NCI-H2171 (cell line): ENCODE measurements around the gene GAS6.

ENCODE experiments used
- DNase-seq: peaks from one replicate; lab custom pipeline; 2025; lab: John Stamatoyannopoulos, UW

Gene GAS6

GRCh38 chr13:113851826-113852535 is 11.9 kb downstream of the GAS6 start:
- no peak for DNase-seq

DNA sequence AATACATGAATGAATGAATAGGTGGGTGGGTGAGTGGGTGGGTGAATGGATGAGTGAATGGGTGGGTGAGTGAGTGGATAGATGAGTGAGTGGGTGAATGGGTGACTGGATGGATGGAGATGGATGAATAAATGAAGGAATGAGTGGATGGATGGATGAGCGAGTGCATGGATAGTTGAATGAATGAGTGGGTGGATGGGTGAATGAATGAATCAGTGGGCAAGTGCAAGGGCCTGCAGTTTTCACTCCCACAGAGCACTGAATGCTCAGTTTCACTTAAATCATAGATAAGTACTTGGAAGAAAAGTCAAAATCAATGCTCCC is 12.4 kb downstream of the GAS6 start:
- DNase-seq: no peak

GRCh38 chr13:113850722-113851479 is 13.0 kb downstream of the GAS6 start:
- DNase-seq: no peak

DNA sequence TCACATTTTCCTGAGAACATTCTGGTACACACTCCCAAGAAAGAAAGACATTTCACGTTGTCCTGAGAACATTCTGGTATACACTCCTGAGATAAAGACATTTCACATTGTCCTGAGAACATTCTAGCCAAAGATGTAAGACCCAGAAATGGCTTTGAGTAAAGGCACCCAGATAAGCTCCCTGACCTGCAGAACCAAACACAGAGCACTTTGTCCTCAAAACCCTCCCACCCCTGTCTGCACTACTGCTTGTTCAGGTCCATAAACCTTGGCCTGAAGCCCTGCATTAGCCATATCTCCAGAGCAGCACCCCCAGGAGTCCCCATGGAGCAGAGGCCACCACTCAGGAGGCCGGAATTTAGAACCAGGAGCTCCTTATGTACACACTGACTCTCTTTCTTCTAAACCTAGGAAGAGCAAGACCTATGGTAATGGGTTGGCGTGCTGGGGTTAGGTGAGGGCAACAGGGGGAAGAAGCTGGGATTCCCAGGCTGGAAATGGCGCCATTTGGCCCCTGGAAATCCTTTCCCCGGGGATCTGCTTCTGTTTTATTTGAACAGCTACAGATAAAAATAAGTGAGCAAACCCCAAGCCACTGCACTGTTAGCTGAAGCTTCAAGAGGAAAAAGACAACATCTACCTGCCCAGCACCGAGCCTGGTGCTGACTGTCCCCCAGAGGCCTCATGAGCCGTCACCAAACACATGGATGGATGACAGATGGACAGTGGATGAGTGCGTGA is 13.7 kb downstream of the GAS6 start:
- DNase-seq: no peak

GRCh38 chr13:113849546-113849945 is 14.3 kb downstream of the GAS6 start:
- DNase-seq: no peak

DNA sequence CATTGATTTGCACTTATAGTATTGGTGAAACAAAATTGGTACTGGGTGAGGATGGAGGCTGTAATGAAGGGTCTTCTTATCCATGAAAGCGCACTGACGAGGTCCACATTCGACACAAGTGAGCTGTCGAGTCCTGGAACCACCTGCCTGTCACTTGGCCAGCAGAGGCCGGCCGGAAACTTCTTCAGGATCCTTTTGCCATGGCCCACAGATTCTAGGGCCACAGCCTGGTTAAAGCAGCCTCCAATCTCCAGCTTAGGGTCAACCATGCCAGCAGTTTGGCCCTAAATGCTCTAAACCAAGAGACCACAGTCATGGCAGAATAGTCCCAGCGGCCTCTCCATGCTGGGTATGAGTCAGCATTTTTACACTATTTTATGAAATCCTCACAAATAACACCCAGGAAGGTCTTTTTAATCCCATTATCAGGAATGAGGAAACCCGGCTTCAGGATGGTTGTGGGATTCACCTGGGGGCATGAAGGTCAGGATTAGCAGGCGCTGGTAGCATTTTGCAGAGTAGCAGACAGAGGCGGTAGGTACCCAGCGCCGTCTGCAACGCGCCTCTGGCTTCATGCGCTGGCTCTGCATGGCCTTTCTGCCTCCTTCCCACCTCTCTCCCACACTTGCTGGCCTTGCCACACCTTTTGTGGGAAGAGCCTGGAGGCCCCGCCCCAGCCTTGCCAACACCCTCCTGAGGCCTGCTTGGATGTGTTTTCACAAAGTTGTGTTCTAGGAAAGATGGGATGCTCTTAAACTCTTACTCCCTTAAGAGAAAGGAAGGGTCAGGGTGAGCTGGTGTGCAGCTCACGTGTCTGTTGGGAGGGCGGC is 15.2 kb downstream of the GAS6 start:
- DNase-seq: no peak

DNA sequence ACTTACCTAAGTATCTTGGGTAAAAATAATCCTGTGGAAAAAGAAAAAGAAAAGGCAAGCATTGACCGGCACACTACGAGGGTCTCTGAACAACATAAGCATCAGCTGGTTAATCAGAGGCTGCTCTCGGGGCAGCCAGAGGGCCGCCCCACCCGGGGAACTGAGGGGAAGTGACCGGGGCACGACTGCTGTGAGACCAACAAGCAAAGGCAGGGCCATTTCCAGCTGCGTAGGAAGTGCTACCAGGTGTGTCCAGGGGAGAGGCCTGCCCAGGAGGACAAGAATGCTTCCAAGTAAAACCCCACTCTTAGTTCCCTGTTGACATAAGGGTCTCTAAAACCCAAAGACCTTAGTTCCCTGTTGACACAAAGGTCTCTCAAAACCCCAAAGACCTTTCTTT is 15.9 kb downstream of the GAS6 start:
- no peak for DNase-seq

DNA sequence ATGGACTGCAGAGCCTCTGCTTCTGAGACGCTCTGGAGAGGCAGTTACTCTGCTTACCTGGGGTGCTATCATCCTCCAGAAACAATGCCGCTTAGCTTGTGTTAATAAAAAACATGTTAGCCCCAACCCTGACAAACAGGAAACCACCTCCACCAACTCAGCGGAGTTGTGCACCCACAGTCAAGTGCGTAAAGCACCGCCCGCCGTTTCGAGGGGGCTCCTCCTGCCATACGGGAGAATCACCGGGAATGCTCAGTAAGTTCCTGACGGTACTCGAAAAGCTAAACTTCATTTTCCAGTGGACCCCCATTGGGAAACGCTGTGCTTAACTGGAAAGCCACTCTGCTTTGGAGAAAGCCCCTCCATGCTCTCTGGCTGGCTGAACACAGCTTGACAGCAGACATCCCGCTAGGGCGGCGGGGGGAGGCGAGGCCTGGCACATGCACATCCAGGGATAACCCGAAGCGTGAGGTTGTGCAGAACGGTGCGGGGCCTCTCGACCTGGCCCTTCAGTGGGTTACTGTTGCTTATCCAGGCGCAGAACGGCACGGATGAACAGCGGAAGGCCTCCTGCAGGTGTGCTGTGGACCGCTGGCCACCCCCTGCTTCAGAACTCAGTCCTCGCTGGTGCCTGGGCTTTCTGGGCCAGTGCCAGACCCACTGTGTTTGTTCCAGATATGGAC is 17.1 kb downstream of the GAS6 start:
- no peak for DNase-seq

- DNase-seq: no peak
Measured at GRCh38 chr13:113845723-113846635, 17.9 kb downstream of the GAS6 start.

DNA sequence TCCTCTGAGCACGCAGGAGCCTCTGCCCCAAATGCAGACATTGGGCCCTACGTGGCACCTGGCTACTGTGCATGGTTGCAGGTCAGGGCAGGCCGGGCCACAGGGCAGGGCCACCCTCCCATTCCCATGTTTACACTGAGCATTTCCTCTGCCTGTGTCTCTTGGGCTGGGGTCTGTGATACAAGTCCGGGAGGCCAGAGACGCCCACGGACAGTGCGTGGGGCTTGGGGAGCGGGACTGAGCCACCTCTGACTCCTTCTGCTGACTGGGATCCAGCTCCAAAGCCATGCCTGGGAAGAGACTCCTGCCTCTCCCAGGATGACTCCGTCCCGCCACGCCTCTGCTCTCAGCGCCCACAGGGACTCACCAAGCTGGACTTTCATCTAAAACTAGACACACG is 18.8 kb downstream of the GAS6 start:
- no peak for DNase-seq

DNA sequence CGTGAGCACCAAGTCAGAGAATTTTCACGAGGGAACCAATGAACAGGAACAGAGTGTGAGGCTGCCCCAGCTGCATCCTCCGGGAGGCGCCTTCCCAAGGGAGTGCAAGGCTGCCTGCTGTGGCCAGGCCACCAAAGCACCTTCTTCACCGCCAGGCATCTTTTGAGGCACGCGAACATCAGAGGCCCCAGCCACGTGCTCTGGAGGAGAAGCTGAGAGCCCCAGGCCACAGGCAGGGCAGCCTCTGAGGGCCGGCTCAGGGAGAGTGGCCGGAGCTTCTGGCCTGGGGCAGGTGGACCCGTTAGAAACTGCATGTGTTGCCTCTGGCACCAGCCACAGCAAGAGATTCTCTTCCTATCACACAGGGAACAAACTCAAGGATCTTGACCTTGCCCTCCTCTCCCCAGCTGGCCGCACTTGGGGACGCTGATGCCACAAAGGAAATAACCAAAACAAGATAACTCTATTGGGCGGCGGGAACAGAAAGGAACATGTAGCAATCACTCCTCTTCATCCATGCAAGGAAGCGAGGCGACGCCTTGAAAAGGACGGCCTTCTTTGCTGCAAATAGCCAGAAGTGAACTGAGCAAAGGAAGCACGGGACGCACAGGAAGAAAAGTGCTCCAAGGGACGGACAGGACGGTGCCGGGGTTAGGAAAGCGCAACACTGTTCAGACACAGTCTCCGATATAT is 19.9 kb downstream of the GAS6 start:
- DNase-seq: no peak

- DNase-seq: no peak
Measured at GRCh38 chr13:113843063-113843654, 20.7 kb downstream of the GAS6 start.

DNA sequence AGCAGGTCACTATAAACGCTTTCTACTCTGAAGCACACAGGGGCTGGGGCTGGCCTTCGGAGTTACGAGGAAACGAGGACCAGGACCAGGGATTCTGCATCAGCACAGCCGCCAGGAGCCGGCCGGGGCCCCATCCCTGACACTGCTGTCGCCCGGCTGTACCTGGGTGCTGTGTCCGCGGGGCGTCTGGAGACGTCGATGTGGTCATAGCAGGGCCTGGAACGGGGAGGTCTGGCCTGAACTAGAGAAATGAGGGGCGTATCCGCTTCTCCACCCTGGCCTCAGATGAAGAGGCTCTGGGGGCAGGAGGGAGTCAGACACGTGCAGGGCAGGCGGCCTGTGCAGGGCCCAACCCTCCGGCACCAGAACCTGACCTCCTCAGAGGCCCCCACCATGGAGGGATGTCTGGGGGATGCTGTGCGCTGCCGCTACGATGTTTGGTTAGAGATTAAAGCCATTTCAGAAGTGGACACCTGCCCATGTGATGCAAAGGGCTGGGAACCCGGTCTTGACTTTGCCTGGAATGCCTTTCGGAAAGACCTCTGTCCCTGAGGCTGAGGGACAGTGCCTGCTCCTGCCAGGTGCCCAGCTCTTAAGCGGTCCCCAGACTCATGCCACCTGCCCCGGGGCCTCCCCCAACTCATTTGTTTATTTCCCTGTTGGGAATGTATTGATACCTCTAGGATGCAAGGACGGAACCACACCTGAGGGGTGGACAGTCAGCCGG is 21.4 kb downstream of the GAS6 start:
- DNase-seq: no peak

DNA sequence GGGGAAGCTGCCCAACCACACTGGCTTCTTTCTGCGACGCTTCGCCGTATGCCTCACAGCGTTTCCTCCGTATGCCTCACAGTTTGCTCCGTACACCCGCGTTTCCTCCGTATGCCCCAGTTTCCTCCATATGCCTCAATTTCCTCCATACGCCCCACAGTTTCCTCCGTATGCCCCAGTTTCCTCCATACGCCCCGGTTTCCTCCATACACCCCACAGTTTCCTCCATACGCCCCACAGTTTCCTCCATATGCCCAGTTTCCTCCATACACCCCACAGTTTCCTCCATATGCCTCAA is 22.6 kb downstream of the GAS6 start:
- no peak for DNase-seq

DNA sequence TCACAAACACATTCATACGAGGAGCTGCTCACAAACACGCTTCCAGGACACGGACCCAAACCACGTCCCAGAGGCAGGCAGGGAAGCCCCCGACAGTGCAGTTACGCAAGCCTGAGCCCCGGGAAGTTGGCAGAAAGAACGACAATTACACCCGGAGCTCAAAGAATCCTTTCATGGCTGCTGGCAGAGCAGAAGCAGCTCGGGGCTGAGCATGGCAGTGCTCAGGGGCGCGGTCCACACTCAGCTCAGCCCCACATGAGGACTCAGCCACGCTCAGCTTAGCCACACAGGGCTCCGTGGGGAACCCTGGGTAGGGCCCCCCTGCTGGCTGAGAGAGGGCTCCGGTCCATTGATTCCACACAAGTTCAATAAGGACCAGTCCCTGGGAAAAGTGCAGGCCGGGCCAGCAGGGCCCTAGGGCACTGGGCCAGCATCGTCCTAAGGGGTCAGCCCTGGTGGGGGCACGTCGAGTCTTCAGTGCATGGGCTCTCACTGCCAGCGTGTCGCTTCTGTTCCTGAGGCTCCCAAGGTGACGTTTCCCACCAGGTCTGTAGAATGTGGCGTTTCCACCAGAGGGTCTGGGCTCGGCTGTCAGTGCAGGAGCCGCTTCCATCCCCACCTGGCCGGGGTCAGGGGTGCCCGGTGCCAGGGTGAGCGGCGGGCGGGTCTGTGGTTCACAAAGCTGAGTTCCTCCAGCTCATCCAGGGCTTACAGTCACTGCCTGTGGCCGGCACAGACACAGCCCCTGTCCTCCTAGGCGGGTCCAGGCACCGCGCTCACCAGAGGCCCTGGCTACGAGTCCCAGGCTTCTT is 23.1 kb downstream of the GAS6 start:
- no peak for DNase-seq

DNA sequence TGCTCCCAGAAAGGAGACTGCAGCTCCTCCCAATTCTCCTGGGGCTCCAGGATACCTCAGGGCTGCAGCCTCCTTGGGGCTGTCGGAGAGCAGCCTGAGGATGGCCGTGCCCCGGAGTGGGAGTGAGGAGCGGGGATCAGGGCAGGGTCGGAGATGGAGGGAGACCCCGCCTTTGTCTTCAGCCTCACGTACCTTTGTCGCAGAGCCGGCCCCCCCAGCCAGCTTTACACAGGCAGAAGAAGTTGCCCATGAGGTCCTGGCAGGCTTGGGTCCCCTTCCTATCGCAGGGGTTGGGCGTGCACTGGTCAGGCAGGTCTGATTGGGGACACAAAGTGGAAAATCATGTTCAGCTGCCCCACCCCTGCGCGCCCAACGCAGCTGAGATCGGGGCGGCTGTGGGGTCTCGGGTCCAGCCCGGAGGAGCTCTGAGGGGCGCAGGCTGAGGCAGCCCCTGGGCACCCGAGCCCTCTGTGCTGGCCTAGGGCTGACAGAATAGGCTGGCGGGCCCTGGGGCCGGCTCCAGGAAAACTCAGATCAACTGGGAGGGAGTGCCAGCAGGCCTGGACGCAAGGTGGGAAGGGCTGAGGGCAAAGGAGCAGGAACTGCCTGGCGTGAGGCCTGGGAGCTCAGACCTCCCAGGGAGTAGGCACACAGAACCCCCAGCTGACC is 24.2 kb downstream of the GAS6 start:
- no peak for DNase-seq

- no peak for DNase-seq
Measured at GRCh38 chr13:113838711-113839201, 25.1 kb downstream of the GAS6 start.
